ENCODE results near the gene DPH7. TPM values are rescaled to one million over a fixed set of nuclear protein-coding genes. Genes with fewer than 3 reads are reported as not detected.

DPH7 gene
- total and polyA plus RNA-seq, 2 of the 8 experiments (the other 6 are each of a cell fraction or from before 2014, with no cell fraction given): 44.6 to 45.5 TPM

GRCh38 chr9:137545123-137545522 lies 33.6 kb downstream of the DPH7 start (continued):
- TF ChIP-seq CHD7 (IDR thresholded peaks at IDR 0.05; ENCODE audit: insufficient replicate concordance, low read length): no peak
